Measurements from ENCODE around the gene PRPF40B.

PRPF40B gene

DNA sequence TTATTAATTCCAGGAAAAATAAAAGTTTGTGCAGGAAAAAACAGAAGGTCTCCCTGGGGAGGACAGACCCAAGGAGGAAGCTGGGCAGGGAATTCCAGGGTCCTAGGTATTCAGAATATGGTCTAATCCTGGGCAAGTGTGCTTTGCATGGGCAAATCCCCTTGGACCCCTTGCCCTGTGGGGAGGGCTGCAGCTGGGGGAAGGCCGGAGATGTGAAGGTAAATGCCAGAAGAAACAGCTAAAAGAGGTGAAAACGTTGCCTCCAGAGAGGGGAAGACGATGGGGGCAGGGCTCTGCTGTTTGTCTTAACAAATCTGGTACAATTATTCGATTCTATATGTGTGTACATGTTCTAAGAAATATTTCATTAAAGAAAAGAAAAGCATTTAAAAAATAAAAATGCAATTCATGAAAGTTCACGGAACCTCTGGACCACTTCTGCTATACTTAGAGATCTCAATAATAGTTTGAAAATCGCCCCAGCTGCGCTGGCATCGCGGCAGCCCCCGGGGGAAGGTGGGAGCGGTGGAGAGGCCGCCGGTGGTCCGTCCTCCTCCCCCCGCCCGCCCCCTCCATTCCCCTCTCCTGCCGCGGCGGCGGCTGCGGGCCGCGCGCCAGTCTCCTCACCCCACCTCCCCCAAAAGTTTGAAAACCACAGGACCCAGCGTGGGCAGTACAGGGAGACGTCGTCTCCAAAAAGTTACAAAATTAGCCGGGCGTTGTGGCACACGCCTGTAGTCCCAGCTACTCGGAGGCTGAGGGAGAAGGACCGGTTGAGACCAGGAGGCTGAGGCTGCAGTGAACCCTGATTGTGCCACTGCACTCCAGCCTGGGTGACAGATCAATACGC, 1.5 kb upstream of the PRPF40B start:
- Mint-ChIP-seq H3K36me3 (ENCODE audit: low read depth) (no peaks in the 10 kb centered on the region), H3K9me3 (no peaks in the 10 kb centered on the region), H3K27me3 (peaks cover 7% of the 10 kb centered on the region), H3K4me1 (ENCODE audit: low read depth) (peaks cover 34% of the 10 kb centered on the region), H3K4me3 (peak overlapping the region; percentile 80), H3K27ac (peak overlapping the region; percentile 94)
- no peak for DNase-seq

DNA sequence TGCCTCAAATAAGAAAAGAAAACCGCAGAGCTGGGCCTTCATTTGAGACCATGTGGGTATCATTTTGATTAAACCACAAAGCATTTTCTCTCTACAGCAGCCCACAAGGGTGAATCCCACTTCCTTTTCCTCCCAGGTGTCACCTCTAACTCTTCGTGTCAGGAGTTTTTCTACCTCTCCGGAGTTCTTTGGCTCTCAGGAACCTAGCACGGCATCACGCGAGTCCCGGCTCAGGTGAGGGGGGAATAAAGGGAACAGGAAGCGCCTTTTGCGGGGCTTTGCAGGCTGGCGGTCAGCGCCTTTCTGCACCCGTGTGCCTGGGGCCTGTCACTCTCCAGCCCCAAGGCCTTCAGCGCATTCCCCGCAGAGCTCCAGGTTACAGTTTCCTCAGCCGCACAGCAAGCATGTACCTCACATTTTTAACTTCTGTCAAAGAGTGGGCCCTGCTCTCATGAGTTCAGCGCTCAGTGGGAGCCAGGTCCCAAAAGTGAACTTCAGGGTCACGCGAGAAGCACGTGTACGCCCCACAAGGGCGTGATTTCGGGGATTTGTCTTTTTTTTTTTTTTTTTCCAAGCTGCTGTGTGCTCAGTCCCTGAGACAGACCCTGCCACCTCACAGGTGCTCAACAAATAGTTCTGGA, 740 bp upstream of the PRPF40B start:
- peaks cover 7% of the 10 kb centered on the region for H3K27me3 Mint-ChIP-seq
- H3K36me3 Mint-ChIP-seq (ENCODE audit: low read depth) = no peaks in the 10 kb centered on the region
- H3K27ac Mint-ChIP-seq = peak overlapping the region; percentile 94
- DNase-seq = peak; percentile 74
- no peaks in the 10 kb centered on the region for H3K9me3 Mint-ChIP-seq
- peaks cover 34% of the 10 kb centered on the region for H3K4me1 Mint-ChIP-seq (ENCODE audit: low read depth)
- peak overlapping the region; percentile 80 for H3K4me3 Mint-ChIP-seq

DNA sequence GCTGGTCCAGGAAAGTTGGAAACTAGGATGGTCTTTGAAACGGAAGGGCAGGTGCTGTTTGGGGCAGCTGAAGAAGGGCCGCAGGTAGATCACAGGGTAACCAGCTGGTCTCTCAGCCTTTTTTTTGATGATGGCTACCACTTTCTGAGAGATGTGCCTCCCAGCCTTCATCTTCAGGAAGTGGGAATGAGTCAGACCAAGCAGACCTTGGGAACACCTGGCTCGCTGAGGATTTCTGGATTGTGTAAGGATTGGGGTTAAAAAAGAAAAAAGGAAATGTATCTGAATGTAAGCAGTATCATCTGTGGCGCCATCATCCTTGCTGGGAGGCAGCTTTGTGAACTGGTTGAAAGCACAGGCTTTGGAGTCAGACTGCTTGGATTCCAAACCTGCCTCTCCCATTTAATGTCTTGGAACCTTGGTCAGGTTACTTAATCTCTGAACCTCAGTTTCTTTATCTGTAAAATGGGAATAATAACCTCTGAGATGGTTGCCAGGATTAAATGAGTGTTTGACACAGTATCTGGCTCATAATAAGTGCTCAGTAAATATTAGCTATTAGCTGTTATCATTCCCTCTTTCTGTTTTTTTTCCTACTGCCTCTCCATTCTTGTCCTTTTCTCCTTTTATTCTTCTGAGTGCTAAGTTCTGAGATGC, 1.7 kb downstream of the PRPF40B start:
- Mint-ChIP-seq H3K27ac (no peak overlapping the region), H3K36me3 (ENCODE audit: low read depth) (no peaks in the 10 kb centered on the region), H3K9me3 (no peaks in the 10 kb centered on the region), H3K4me3 (peak overlapping the region; percentile 6), H3K27me3 (no peaks in the 10 kb centered on the region), H3K4me1 (ENCODE audit: low read depth) (peaks cover 34% of the 10 kb centered on the region)
- no peak for DNase-seq

DNA sequence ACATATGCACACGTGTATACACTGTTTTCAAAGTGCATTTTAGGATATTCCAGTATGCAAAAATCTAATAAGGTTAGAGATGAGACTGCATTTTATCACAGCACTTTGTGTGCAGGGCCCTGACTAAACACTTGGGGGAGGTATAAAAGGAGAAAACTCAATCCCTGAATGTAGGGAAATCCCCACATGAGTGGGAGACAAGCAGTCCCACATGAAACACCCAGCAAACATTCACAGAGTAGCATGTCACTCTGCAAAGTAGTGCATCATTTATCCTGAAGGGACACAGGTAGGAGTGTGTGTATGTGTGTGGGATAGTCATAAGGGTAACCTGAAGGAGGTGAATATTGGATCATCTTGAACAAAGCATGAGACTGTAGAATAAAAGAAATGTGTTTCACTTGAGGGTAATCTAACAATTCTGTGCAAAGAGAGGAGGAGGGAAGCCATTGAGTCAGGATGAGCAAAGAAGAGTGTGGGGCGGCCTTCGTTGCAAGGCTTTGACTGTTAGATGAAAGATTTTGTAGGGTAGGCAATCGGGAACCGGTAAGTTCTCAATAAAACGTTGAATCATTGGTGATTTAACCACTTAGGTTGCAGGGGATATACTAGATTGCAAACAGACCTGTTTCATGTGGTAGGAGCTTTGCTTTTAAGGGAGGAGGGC, 2.9 kb downstream of the PRPF40B start:
- no peak for DNase-seq
- H3K27ac Mint-ChIP-seq = no peak overlapping the region
- no peaks in the 10 kb centered on the region for H3K36me3 Mint-ChIP-seq (ENCODE audit: low read depth)
- no peaks in the 10 kb centered on the region for H3K27me3 Mint-ChIP-seq
- peaks cover 28% of the 10 kb centered on the region for H3K4me1 Mint-ChIP-seq (ENCODE audit: low read depth)
- no peaks in the 10 kb centered on the region for H3K9me3 Mint-ChIP-seq
- no peak overlapping the region for H3K4me3 Mint-ChIP-seq

DNA sequence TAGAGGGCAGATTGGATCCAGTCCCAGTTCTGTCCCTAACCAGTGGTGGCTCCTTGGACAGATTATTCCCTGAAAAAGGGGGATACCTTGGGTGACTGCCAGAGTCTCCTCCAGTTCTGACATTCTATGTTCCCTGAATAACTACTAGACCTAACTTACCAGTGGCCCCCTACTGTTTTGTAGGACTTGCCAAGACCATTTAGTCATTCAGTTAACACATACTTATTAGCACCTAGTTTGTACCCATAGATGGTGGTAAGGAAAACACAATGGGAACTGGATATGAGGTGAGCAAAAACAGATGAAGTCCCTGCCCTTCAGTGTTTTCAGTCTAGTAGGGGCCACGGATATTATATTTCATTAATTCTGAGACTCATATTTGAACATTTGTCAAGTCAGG, 3.5 kb downstream of the PRPF40B start:
- Mint-ChIP-seq H3K9me3 (no peaks in the 10 kb centered on the region), H3K27me3 (no peaks in the 10 kb centered on the region), H3K27ac (no peak overlapping the region), H3K4me3 (no peak overlapping the region), H3K36me3 (ENCODE audit: low read depth) (peaks cover 2% of the 10 kb centered on the region), H3K4me1 (ENCODE audit: low read depth) (peaks cover 23% of the 10 kb centered on the region)
- no peak for DNase-seq

DNA sequence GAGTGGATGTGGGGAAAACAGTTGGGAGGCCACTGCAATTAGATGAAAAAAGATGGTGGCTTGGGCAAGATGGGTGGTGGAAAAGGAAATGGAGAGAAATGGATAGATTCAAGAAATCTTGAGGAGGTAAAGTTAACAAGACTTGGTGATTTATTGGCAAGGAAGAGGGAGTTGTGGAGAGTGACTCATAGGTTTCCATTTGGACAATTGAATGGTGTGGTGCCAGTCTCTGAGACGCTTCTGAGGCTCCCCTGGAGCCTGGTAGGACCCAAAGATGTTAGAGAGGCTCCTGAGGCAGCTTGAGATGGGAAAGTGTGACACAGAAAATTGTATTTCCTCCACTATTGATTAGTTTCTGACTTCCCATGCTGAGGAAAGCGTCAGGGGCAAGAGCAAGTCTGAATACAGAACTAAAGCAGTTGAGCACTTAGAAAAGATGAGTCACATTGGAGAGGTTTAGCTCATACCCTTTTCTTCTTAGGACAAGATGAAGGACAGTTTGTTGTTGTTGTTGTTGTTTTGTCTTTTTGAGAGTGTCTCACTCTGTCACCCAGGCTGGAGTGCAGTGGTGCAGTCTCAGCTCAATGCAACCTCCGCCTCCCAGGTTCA, 4.5 kb downstream of the PRPF40B start:
- Mint-ChIP-seq H3K9me3 (no peaks in the 10 kb centered on the region), H3K4me3 (no peak overlapping the region), H3K27me3 (no peaks in the 10 kb centered on the region), H3K27ac (peak overlapping the region; percentile 39), H3K4me1 (ENCODE audit: low read depth) (peaks cover 14% of the 10 kb centered on the region), H3K36me3 (ENCODE audit: low read depth) (peaks cover 4% of the 10 kb centered on the region)
- DNase-seq = no peak

DNA sequence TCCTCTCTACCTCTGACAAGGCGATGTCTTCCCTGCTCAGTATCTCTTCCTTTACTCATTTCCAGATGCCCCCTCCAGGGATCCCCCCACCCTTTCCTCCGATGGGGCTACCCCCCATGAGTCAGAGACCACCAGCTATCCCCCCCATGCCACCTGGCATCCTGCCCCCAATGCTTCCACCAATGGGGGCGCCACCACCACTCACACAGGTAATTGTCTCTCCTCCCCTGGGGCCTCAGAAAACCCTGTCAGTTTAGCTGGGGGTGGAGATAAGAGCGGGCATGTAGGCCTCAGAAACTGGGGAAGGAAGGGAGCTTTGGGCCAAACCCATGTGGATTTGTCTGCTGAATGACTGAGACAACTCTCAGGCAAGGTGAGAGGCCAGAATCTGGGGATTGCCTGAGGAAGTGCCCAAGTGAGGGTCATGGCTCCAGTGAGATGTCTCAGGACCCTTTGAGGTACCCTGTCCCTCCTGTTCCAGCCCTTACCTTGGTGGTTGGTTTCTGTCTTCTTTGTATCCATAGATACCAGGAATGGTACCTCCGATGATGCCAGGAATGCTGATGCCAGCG, 8.1 kb downstream of the PRPF40B start:
- H3K4me3 Mint-ChIP-seq = no peak overlapping the region
- H3K27me3 Mint-ChIP-seq = no peaks in the 10 kb centered on the region
- H3K9me3 Mint-ChIP-seq = no peaks in the 10 kb centered on the region
- H3K4me1 Mint-ChIP-seq (ENCODE audit: low read depth) = peaks cover under 1% of the 10 kb centered on the region
- H3K27ac Mint-ChIP-seq = no peak overlapping the region
- DNase-seq = no peak
- peaks cover 6% of the 10 kb centered on the region for H3K36me3 Mint-ChIP-seq (ENCODE audit: low read depth)

DNA sequence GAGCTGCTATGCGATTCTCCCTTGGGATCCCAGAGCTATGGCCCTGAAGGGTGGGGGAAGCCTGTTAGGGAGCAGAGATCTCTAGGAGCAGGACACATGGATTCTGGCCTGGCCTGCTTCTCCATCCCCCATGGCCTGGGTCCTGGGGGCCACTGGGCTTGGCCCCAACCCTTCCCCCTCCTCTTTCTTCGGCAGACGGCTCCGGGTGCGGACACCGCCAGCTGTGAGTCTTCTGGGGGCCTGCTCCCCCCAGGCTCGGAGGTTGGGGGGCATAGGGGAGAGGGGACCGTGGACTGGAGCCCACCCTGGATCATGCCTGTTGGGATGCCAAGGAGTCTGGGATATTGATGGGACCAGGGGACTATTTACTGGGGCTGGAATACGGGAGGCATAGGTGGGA, 9.0 kb downstream of the PRPF40B start:
- Mint-ChIP-seq H3K9me3 (no peaks in the 10 kb centered on the region), H3K27ac (no peak overlapping the region), H3K36me3 (ENCODE audit: low read depth) (peaks cover 6% of the 10 kb centered on the region), H3K4me1 (ENCODE audit: low read depth) (peaks cover 10% of the 10 kb centered on the region), H3K27me3 (no peaks in the 10 kb centered on the region), H3K4me3 (no peak overlapping the region)
- no peak for DNase-seq

DNA sequence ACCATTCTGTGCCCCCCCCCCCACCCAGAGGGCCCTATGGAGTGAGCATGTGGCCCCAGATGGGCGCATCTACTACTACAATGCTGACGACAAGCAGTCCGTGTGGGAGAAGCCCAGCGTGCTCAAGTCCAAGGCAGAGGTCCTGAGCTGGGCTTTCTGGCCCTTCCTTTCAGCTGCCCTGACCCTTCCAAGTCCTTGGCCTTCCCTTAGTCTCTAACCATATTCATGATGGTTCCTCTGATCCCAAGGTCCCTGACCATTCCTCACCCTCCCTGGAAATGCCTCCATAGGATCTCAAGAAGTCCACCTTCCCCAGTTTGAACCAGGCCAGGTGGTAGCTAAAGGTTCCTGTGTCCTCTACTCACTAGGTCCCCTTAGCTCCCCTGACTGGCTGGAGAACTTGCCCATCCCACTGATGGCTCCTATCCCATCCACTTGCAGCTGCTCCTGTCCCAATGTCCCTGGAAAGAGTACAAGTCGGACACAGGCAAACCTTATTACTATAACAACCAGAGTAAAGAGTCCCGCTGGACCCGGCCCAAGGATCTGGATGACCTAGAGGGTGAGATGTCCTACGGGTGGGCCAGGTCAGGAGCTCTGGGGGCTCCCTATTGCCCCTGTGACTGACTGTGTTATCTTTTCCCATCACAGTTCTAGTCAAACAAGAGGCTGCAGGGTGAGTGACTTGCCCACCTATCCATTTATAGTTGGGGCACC, 9.8 kb downstream of the PRPF40B start:
- Mint-ChIP-seq H3K4me3 (no peak overlapping the region), H3K27ac (no peak overlapping the region), H3K4me1 (ENCODE audit: low read depth) (peaks cover 10% of the 10 kb centered on the region), H3K9me3 (no peaks in the 10 kb centered on the region), H3K36me3 (ENCODE audit: low read depth) (peaks cover 6% of the 10 kb centered on the region), H3K27me3 (no peaks in the 10 kb centered on the region)
- no peak for DNase-seq

DNA sequence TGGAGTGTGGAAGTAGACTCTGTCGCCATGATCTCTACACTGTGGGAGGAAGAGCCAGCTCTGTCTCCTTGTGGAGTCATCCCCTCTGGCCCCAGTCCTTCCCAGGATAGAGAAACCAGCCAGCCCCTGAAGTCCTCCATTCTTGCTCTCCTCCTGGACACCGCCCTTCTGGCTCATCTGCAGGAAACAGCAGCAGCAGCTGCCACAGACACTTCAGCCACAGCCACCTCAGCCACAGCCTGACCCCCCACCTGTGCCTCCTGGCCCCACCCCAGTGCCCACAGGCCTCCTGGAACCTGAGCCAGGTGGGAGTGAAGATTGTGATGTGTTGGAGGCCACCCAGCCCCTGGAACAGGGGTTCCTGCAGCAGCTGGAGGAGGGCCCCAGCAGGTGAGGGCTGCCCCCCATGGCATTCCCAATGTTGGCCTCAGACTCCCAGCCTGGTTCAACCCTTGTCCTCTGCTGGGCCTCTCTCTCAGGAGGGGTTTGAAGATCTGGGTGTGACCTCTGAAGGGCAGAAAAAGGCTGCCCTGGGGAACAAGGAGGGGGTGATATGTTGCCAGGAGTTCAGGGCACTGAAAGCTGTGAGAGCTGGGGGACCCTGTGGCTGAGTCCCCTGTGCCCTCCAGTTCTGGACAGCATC, 10.5 kb downstream of the PRPF40B start:
- Mint-ChIP-seq H3K27me3 (no peaks in the 10 kb centered on the region), H3K9me3 (no peaks in the 10 kb centered on the region), H3K36me3 (ENCODE audit: low read depth) (peaks cover 6% of the 10 kb centered on the region), H3K4me1 (ENCODE audit: low read depth) (peaks cover 10% of the 10 kb centered on the region), H3K4me3 (no peak overlapping the region), H3K27ac (no peak overlapping the region)
- DNase-seq = peak; percentile 29

DNA sequence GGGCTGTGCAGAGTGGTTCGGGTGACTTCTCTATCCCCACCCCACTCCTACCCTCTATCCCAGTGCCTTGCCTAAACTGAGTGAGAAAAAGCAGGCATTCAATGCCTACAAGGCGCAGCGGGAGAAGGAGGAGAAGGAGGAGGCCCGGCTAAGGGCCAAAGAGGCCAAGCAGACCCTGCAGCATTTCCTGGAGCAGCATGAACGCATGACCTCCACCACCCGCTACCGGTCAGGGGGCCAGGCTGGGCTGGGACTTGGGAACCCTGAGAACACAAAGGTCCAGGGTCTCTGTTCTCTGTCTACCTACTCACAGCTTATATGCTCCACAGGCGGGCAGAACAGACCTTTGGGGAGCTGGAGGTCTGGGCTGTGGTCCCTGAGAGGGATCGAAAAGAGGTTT, 11.7 kb downstream of the PRPF40B start:
- Mint-ChIP-seq H3K9me3 (no peaks in the 10 kb centered on the region), H3K27me3 (no peaks in the 10 kb centered on the region), H3K4me3 (no peak overlapping the region), H3K27ac (peak overlapping the region; percentile 38), H3K4me1 (ENCODE audit: low read depth) (peaks cover 17% of the 10 kb centered on the region), H3K36me3 (ENCODE audit: low read depth) (peaks cover 6% of the 10 kb centered on the region)
- peak; percentile 25 for DNase-seq

DNA sequence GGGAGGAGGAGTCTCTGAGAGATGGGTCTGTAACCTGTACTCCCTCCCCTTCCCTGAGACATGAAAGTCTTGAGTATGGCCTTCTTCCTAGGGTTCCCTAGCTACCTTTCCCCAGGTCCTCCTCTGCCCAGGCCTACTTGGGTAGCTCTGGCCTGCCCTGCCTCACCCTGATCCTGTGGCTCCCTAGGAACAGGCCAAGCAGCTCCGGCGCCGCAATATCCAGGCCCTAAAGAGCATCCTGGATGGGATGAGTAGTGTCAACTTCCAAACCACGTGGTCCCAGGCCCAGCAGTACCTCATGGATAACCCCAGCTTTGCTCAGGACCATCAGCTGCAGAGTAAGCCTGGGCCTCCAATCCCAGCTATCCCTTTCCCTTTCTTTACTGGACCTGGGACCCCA, 12.3 kb downstream of the PRPF40B start:
- Mint-ChIP-seq H3K36me3 (ENCODE audit: low read depth) (peaks cover 6% of the 10 kb centered on the region), H3K4me1 (ENCODE audit: low read depth) (peaks cover 17% of the 10 kb centered on the region), H3K27me3 (no peaks in the 10 kb centered on the region), H3K9me3 (no peaks in the 10 kb centered on the region), H3K27ac (no peak overlapping the region), H3K4me3 (no peak overlapping the region)
- DNase-seq = no peak

DNA sequence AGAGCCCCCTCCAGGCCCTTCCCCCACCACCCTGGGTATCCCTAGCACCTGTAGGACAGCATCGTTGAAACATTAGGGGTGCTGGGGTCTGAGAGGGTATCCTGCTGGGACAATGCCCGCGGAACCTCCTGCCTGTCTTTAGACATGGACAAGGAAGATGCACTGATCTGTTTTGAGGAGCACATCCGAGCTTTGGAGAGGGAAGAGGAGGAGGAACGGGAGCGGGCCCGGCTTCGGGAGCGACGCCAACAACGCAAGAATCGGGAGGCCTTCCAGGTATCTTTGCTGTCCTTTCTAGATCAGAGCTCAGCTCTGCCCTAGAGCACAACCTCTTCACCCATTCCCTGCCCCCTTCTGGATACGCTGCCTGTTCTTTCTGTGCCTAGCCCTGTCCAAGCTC, 13.2 kb downstream of the PRPF40B start:
- H3K4me3 Mint-ChIP-seq = no peak overlapping the region
- DNase-seq = no peak
- no peaks in the 10 kb centered on the region for H3K27me3 Mint-ChIP-seq
- peaks cover 6% of the 10 kb centered on the region for H3K36me3 Mint-ChIP-seq (ENCODE audit: low read depth)
- peaks cover 17% of the 10 kb centered on the region for H3K4me1 Mint-ChIP-seq (ENCODE audit: low read depth)
- H3K9me3 Mint-ChIP-seq = no peaks in the 10 kb centered on the region
- peak overlapping the region; percentile 31 for H3K27ac Mint-ChIP-seq

Measured in activated T-cell treated with anti-CD3 and anti-CD28 coated beads, Interleukin-2, amount 50 U/mL, for 24 hours (primary cell).